Iris pigment epithelial cell (primary cell): ENCODE measurements around the gene MCHR1.

Experiments used
- DNase-seq: peaks from one replicate; pipeline ENCODE4 v3.0.0-alpha.2; 2011; ENCODE audit warnings: low read depth

MCHR1 gene

DNA sequence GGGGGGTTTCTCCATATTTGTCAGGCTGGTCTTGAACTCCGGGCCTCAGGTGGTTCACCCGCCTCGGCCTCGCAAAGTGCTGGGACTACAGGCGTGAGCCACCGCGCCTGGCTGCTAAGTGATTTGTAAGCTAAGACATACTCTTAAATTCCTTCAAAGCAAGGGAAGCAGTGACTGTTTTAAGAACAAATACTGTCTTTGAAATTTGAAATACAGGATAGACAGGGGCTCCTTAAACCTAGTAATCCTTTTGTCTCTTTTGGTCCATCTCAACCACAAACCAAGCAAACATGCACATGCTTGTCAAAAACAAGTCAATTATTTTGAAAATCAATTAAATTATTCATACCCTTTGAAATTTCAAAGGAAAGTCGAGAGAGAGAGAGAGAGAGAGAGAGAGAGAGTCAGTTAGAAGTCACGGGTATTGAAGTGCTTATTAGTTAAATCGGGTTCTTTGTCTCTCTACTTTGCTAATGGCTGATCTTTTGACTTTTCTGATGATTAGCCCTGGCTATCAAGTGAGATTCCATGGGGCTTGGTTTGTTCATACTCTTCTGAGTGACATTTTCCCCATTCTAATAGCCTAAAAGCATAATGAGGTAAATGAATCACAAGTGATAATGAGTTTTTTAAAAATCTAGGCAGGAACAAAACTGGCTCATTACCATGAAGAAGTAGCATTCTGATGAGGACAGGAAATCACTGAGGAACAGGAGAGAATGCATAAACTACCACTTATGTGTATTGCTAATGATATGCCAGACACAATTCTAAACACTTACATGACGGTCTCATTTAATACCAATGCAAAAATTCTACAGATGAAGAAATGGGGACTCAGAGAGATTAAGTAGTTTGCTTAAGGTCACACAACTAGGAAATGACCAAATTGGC, 48.0 kb downstream of the MCHR1 start:
- DNase-seq: no peak

DNA sequence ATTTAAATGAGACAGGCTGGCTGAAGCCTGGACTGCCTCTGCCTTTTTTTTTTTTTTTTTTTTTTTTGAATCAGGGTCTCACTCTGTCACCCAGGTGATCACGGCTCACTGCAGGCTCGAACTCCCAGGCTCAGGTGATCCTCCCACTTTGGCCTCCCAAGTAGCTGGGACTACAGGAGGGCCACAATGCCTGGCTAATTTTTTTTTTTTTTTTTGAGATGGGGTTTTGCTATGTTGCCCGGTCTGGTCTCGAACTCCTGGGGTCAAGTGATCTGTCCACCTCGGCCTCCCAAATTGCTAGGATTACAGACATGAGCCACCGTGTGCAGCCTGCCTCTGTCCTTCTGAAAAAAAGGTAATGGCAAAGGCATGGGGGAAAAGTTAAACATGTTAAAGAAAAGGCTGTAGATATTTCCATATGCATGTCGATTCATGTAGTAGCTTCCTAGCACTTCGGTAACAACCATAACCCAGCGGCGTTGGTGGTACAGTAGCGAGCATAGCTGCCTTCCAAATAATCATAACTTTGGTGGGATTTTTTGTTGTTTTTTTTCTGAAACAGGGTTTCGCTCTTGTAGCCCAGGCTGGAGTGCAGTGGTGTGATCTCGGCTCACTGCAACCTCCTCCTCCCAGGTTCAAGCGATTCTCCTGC, 48.8 kb downstream of the MCHR1 start:
- DNase-seq: no peak

DNA sequence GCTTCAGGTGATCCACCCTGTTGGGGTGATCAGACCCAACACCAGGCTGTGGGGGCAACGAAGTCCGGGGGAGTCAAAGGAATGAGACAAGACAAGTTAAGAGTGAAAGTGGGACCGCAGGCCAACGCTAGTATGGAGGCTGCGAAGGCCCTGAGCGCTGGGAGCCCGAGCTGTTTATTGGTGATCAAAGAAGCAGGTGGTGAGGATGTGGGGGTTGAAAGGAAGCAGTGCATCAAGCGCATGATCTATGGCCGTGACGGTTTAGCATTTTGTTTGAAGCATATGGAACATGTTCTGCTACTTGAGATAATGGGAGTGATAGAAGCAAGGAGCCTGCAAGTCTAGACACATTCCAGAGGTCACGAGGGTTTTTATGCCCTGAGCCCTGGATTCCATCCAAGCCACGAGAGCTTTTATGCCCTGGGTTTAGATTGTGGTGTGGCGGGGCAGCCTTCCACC, 49.5 kb downstream of the MCHR1 start:
- DNase-seq: peak; percentile 49

DNA sequence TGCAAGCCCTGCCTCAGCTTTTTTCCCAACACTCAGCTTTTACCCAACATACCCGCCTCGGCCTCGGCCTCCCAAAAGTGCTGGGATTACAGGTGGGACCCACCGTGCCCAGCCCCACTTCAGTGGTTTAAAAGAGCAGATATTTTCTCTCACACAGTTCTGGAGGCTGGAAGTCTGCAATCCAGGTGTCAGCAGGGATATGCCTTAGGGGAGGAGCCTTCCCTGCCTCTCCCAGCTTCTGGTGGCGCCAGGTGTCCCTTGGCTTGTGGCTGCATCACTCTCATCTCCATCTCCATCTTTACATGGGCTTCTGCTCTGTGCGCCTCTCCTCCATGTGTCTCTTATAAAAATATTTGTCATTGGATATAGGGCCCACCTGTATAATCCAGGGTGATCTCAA, 50.0 kb downstream of the MCHR1 start:
- no peak for DNase-seq
